GM12878 (cell line): ENCODE results near the gene TIAM1.

Experiments used
- ASH2L ChIP-seq: fragments of 300-600, 200-600 bp; sonication (generic); IDR thresholded peaks from 2 replicates; pipeline ENCODE4 v1.6.1; 2017; ENCODE audit warnings: low read depth, mild to moderate bottlenecking, borderline replicate concordance
- CEBPB ChIP-seq, 2 experiments: fragments of 150-350 bp in 1 of 2; IDR thresholded peaks; 2 replicates each; pipeline ENCODE4 v1.6.1; 2012 to 2014; ENCODE audit warnings: low read depth in 2 of 2, low read length in 2 of 2, borderline replicate concordance in 1 of 2, inconsistent platforms in 1 of 2
- EGR1 ChIP-seq, 2 experiments: IDR thresholded peaks; 1 replicate in 1 of 2; 2 replicates in 1 of 2; pipeline ENCODE4 v1.6.1; 2011 to 2012; ENCODE audit warnings: low read depth in 2 of 2, low read length in 2 of 2, borderline replicate concordance in 1 of 2, mild to moderate bottlenecking in 1 of 2, moderate library complexity in 1 of 2
- FOS ChIP-seq: IDR thresholded peaks from 3 replicates; pipeline ENCODE4 v1.6.1; 2011; ENCODE audit warnings: borderline replicate concordance; ENCODE audit not compliant: insufficient read length; ENCODE audit errors: extremely low read depth
- HDAC2 ChIP-seq: fragments of 200-600 bp; sonication (generic); IDR thresholded peaks from 2 replicates; pipeline ENCODE4 v1.6.1; 2017
- POLR2A ChIP-seq: IDR thresholded peaks from 2 replicates; pipeline ENCODE4 v1.6.1; 2011; ENCODE audit warnings: low read depth, mild to moderate bottlenecking, low read length
- POLR2AphosphoS2 ChIP-seq: IDR thresholded peaks from 2 replicates; pipeline ENCODE4 v1.6.1; 2011; ENCODE audit warnings: low read depth, mild to moderate bottlenecking, low read length, improper control_type of control experiment, moderate library complexity
- RAD51 ChIP-seq: fragments of 450-650 bp; IDR thresholded peaks from 2 replicates; pipeline ENCODE4 v1.6.1; 2016; ENCODE audit warnings: moderate library complexity, mild to moderate bottlenecking, inconsistent platforms
- ZZZ3 ChIP-seq: IDR thresholded peaks from 2 replicates; pipeline ENCODE4 v1.6.1; 2011; ENCODE audit warnings: low read depth; ENCODE audit not compliant: control insufficient read depth, insufficient read length
- TF ChIP-seq, protein P1 (sequence below), 3 experiments: IDR thresholded peaks in 2 of 3; conservative IDR thresholded peaks in 1 of 3; 2 replicates each; pipeline ENCODE4 v1.5.1; 2011; ENCODE audit warnings: low read depth in 3 of 3, low read length in 3 of 3, mild to moderate bottlenecking in 3 of 3, control low read depth in 2 of 3, moderate library complexity in 2 of 3, inconsistent platforms in 1 of 3, mixed read lengths in 1 of 3; ENCODE audit not compliant: control insufficient read depth in 2 of 3, insufficient read depth in 1 of 3; ENCODE audit errors: extremely low read depth in 1 of 3
- TF ChIP-seq, protein P2 (sequence below): IDR thresholded peaks from 2 replicates; pipeline ENCODE4 v1.6.1; 2012; ENCODE audit warnings: mild to moderate bottlenecking, low read depth, low read length
- TF ChIP-seq, protein P3 (sequence below): fragments of 450-650 bp; formaldehyde crosslinking; IDR thresholded peaks from 2 replicates; pipeline ENCODE4 v1.5.0; 2022; ENCODE audit warnings: mild to moderate bottlenecking, missing genetic modification characterization

DNA sequence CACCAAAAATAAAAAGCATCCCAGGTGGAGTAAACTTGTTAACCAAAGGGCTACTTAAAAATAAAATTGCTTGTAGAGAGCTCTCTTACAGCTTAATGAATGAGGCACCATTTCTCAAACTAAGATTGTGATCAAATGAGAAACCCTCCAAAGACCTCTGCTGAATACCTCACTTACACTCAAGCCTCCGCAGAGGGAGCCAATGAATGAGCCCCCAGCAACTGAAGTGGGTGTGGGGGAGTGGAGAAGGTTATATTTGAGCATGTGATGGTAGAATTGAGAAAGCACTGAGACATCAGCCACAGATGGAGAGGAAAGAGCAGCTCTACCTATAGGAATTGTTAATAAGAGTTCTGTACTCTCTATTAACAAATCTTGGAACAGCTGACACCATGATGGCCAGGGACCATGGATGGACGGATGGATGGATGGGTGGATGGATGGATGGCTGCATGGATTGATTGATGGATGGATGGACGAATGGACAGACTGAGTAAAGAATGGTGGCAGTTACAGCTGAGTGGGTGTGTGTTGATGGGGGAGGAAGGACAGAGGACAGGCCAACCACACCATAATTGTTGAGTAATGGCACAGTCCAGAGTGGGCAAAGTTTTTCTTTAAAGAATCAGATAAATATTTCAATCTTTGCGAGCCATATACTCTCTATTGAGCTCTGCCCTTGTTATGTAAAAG, 20.3 kb upstream of the TIAM1 start:
- TF ChIP-seq, protein P1, sequence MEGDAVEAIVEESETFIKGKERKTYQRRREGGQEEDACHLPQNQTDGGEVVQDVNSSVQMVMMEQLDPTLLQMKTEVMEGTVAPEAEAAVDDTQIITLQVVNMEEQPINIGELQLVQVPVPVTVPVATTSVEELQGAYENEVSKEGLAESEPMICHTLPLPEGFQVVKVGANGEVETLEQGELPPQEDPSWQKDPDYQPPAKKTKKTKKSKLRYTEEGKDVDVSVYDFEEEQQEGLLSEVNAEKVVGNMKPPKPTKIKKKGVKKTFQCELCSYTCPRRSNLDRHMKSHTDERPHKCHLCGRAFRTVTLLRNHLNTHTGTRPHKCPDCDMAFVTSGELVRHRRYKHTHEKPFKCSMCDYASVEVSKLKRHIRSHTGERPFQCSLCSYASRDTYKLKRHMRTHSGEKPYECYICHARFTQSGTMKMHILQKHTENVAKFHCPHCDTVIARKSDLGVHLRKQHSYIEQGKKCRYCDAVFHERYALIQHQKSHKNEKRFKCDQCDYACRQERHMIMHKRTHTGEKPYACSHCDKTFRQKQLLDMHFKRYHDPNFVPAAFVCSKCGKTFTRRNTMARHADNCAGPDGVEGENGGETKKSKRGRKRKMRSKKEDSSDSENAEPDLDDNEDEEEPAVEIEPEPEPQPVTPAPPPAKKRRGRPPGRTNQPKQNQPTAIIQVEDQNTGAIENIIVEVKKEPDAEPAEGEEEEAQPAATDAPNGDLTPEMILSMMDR (IDR thresholded peaks at IDR 0.05 in 2 of 3, conservative IDR thresholded peaks at IDR 0.05 in 1 of 3; ENCODE audit: control insufficient read depth in 2 of 3, extremely low read depth in 1 of 3, insufficient read depth in 1 of 3, low read depth in 3 of 3, low read length in 3 of 3) = no peak
- TF ChIP-seq ZZZ3 (no peak), ASH2L (no peak), POLR2AphosphoS2 (no peak), CEBPB (IDR thresholded peaks at IDR 0.05; ENCODE audit: borderline replicate concordance in 1 of 2, low read depth in 2 of 2, low read length in 2 of 2) (no peak), EGR1 (IDR thresholded peaks at IDR 0.05; ENCODE audit: borderline replicate concordance in 1 of 2, low read depth in 2 of 2, low read length in 2 of 2) (no peak), RAD51 (no peak), FOS (no peak), POLR2A (no peak), HDAC2 (no peak)
- TF ChIP-seq, protein P2, sequence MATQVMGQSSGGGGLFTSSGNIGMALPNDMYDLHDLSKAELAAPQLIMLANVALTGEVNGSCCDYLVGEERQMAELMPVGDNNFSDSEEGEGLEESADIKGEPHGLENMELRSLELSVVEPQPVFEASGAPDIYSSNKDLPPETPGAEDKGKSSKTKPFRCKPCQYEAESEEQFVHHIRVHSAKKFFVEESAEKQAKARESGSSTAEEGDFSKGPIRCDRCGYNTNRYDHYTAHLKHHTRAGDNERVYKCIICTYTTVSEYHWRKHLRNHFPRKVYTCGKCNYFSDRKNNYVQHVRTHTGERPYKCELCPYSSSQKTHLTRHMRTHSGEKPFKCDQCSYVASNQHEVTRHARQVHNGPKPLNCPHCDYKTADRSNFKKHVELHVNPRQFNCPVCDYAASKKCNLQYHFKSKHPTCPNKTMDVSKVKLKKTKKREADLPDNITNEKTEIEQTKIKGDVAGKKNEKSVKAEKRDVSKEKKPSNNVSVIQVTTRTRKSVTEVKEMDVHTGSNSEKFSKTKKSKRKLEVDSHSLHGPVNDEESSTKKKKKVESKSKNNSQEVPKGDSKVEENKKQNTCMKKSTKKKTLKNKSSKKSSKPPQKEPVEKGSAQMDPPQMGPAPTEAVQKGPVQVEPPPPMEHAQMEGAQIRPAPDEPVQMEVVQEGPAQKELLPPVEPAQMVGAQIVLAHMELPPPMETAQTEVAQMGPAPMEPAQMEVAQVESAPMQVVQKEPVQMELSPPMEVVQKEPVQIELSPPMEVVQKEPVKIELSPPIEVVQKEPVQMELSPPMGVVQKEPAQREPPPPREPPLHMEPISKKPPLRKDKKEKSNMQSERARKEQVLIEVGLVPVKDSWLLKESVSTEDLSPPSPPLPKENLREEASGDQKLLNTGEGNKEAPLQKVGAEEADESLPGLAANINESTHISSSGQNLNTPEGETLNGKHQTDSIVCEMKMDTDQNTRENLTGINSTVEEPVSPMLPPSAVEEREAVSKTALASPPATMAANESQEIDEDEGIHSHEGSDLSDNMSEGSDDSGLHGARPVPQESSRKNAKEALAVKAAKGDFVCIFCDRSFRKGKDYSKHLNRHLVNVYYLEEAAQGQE = no peak
- TF ChIP-seq, protein P3, sequence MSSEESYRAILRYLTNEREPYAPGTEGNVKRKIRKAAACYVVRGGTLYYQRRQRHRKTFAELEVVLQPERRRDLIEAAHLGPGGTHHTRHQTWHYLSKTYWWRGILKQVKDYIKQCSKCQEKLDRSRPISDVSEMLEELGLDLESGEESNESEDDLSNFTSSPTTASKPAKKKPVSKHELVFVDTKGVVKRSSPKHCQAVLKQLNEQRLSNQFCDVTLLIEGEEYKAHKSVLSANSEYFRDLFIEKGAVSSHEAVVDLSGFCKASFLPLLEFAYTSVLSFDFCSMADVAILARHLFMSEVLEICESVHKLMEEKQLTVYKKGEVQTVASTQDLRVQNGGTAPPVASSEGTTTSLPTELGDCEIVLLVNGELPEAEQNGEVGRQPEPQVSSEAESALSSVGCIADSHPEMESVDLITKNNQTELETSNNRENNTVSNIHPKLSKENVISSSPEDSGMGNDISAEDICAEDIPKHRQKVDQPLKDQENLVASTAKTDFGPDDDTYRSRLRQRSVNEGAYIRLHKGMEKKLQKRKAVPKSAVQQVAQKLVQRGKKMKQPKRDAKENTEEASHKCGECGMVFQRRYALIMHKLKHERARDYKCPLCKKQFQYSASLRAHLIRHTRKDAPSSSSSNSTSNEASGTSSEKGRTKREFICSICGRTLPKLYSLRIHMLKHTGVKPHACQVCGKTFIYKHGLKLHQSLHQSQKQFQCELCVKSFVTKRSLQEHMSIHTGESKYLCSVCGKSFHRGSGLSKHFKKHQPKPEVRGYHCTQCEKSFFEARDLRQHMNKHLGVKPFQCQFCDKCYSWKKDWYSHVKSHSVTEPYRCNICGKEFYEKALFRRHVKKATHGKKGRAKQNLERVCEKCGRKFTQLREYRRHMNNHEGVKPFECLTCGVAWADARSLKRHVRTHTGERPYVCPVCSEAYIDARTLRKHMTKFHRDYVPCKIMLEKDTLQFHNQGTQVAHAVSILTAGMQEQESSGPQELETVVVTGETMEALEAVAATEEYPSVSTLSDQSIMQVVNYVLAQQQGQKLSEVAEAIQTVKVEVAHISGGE = no peak
